GM12891 (cell line): ENCODE data around the gene IFIT3.

Experiments used
- DNase-seq: peaks from one replicate; pipeline ENCODE4 v3.0.0; 2011; ENCODE audit warnings: low spot score; ENCODE audit not compliant: insufficient read length
- FAIRE-seq: peaks from 2 replicates; lab custom pipeline; 2011; peaks lifted over from hg19 to GRCh38; lab: Jason Lieb, UNC
- PAX5 ChIP-seq: IDR thresholded peaks from 2 replicates; pipeline ENCODE4 v1.6.1; 2011; ENCODE audit warnings: low read length, moderate library complexity, mild to moderate bottlenecking; ENCODE audit not compliant: insufficient read depth, severe bottlenecking
- POLR2A ChIP-seq: IDR thresholded peaks from 2 replicates; pipeline ENCODE4 v1.6.1; 2011; ENCODE audit warnings: low read depth, low read length, control low read depth
- POLR2AphosphoS5 ChIP-seq: IDR thresholded peaks from 2 replicates; pipeline ENCODE4 v1.6.1; 2011; ENCODE audit warnings: low read depth, low read length, control low read depth
- POU2F2 ChIP-seq: IDR thresholded peaks from 2 replicates; pipeline ENCODE4 v1.6.1; 2011; ENCODE audit warnings: low read depth, mild to moderate bottlenecking, control low read depth, low read length, moderate library complexity
- SPI1 ChIP-seq: IDR thresholded peaks from 2 replicates; pipeline ENCODE4 v1.6.1; 2011; ENCODE audit warnings: low read depth, low read length, control low read depth
- TAF1 ChIP-seq: IDR thresholded peaks from 2 replicates; pipeline ENCODE4 v1.6.1; 2011; ENCODE audit warnings: low read depth, low read length, control low read depth

IFIT3 gene

DNA sequence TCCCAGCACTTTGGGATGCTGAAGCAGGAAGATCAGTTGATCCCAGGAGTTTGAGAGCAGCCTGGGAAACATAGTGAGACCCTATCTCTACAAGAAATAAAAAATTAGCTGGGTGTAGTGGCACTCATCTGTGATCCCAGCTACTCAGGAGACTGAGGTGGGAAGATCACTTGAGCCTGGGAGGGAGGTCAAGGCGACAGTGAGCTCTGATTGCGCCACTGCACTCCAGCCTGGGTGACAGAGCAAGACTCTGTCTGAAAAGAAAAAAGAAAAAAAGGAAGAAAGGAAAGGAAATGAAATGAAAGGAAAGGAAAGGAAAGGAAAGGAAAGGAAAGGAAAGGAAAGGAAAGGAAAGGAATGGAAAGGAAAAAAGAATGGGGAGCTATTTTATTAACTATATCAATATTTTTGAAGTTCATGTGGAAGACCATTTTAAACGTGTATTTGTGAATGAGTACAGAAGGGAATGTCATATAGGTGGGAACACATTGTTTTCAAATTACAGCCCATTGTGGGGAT, 33.0 kb upstream of the IFIT3 start:
- TF ChIP-seq PAX5 (no peak), POLR2AphosphoS5 (no peak), SPI1 (no peak), POLR2A (no peak), TAF1 (no peak), POU2F2 (no peak)
- FAIRE-seq, result no peak
- no peak for DNase-seq

DNA sequence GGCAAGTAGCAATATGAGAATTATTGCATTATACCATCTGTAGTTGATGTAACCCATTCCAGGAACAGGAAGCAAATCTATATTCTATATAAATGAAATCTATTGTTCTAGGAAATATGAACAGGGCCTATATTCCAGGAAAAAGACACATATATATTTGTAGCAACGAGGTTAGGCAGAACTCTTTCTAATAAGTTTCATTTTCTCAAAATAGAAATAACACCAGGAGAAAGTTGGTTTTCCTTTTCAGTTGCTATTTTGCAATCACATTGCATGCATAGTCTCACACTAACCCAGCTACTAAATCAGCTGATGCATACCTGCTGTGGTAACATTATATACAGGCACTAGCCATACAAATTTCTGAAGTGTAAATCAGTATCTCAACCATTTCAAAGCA, 32.2 kb upstream of the IFIT3 start:
- peak; percentile 72 for FAIRE-seq
- TF ChIP-seq POU2F2, result no peak
- TF ChIP-seq PAX5, result no peak
- TF ChIP-seq SPI1, result no peak
- no peak for TF ChIP-seq TAF1
- no peak for TF ChIP-seq POLR2A
- no peak for TF ChIP-seq POLR2AphosphoS5
- no peak for DNase-seq

DNA sequence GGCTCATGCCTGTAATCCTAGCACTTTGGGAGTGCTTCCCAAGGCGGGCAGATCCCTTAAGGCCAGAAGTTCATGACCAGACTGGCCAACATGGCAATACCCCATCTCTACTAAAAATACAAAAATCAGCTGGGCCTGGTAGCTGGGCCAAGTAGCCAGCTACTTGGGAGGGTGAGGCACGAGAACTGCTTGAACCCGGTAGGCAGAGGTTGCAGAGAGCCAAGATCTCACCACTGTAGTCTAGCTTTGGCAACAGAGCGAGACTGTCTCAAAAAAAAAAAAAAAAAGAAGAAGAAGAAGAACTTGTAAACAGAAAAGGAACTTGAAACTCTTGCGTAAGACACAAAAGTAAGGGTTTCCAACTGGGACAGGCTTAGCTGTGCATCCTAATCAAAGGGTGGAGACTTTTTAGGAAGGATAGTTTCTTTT, 31.6 kb upstream of the IFIT3 start:
- no peak for DNase-seq
- FAIRE-seq, result peak; percentile 47
- TF ChIP-seq PAX5 (no peak), SPI1 (no peak), POLR2AphosphoS5 (no peak), TAF1 (no peak), POU2F2 (no peak), POLR2A (no peak)

DNA sequence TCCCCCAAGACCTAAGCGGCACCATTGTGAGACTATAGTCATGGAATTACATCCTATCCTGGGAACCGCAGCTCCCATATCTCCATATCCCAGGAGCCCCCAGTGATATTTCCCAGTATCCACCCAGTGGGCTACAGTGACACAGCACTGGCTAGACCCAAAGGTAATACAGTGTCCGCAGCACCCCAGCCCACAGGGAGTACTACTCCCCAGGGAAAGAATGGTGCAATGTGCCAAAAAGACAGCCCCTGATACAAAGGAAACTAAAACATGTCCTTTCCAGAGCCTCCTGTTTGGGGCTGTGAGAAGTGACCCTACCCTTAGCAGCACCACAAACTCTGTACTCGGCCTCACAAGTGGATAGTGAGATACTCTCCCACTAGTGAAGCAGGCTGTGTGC, 30.4 kb upstream of the IFIT3 start:
- DNase-seq (no peak), FAIRE-seq (no peak)
- no peak for TF ChIP-seq POLR2AphosphoS5
- TF ChIP-seq SPI1, result no peak
- TF ChIP-seq TAF1, result no peak
- TF ChIP-seq POLR2A, result no peak
- no peak for TF ChIP-seq PAX5
- TF ChIP-seq POU2F2, result no peak

DNA sequence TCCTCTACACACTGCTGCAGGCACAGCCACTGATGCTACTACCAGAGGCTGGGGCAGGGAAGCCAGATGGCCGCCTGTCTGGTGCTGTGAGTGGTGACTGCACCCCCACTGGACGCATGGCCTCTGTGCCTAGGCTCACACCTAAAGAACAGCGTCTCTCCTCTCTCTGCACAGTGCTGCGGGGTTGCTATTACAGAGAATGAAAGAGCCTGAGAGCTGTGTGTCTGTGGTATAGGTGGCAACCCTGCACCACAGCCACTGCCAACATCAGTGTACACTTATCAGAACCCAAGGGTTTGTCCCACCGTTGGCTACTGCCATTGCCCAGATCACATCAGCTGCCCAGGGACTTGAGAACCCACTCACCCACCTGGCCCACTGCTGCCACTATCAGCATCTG, 30.0 kb upstream of the IFIT3 start:
- no peak for DNase-seq
- TF ChIP-seq TAF1, result no peak
- no peak for TF ChIP-seq POLR2AphosphoS5
- no peak for TF ChIP-seq SPI1
- TF ChIP-seq POU2F2, result no peak
- no peak for TF ChIP-seq PAX5
- no peak for TF ChIP-seq POLR2A
- FAIRE-seq, result no peak

DNA sequence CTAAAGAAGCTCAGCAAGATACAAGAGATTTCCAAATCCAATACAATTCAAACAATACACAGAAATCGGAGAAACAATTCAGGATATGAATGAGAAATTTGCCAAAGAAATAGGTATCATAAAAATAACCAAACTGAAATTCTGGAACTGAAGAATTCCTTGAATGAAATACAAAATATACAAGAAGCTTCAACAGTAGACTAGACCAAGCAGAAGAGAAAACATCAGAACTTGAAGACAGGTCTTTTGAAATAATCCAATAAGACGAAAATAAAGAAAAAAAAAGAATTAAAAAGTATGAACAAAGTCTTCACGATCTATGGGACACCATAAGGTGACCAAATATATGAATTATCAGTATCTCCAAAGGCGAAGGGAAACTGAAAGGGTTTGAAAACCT, 28.8 kb upstream of the IFIT3 start:
- DNase-seq (no peak), FAIRE-seq (no peak)
- TF ChIP-seq SPI1 (no peak), POLR2AphosphoS5 (no peak), POLR2A (no peak), TAF1 (no peak), PAX5 (no peak), POU2F2 (no peak)

DNA sequence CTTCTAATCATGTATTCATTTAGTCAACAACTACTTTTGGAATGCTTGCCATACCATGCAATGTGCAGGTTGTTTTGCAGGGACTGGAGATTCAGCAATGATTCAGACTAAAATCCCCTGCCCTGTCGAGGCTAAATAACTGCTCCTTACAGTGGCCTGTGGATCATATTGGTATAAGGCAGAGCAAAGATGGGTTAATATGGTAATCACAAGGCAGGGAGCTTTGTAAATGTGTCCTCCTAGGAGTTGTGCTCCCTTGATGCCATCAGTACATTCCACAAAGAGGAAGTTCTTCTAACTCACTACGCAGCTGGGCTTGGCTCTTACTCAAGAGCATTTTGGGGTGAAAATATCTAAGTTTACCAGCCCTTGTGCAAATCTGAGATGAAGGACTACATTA, 26.6 kb upstream of the IFIT3 start:
- FAIRE-seq (peak; percentile 76), DNase-seq (no peak)
- TF ChIP-seq SPI1 (peak; percentile 20; the same call in 1 of the 2 replicates), PAX5 (no peak)

DNA sequence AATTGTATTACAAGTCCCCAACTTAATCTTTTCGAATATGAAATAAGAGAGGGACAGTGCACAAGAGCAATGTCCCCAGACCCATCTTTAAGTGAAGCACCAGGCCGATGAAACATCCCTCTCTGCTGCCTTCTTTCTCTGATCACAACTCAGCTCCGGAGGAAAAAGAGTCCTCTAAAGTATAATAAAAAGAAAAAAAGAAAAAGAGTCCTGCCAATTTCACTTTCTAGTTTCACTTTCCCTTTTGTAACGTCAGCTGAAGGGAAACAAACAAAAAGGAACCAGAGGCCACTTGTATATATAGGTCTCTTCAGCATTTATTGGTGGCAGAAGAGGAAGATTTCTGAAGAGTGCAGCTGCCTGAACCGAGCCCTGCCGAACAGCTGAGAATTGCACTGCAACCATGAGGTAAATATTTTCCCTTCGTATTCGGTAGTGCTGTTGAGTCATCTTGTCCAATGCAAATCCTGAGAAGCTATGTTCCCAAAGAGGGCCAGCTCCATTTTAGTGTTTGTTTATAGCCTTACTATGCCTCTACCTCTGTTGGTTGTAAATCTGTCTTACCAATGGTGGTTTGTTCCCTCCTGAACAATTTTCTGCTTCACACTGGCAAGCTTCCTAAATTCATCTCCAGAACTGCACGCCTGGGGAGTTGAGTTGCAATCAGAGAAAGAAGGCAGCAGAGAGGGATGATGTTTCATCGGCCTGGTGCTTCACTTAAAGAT, 25.9 kb upstream of the IFIT3 start, which contains the start of gene IFIT2:
Gene IFIT2 (plus strand): TSS at position 326 of the 725 bp plus-strand sequence. CDS start 78 bp downstream, at position 404.
- TF ChIP-seq POU2F2 (no peak), POLR2A (no peak), TAF1 (no peak), SPI1 (no peak), PAX5 (no peak), POLR2AphosphoS5 (no peak; the same call in 1 of the 2 replicates)
- FAIRE-seq (peak; percentile 76), DNase-seq (no peak)

DNA sequence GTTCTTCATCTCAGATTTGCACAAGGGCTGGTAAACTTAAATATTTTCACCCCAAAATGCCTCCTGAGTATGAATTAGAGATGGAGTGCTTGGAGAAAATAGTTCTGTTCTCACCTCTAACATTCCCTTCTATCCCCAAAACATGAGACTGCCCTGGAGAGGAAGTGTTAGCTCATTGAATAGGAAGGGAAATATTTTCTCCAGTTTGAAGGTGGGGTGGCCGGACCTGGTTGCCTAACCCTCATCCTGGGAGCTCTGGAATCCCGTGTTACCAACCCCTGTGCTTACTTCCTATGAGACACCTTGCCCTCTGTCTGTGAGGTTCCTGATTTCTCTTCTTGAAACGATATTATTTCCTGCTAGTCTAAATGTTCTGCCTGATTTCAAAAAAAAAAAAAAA, 25.2 kb upstream of the IFIT3 start:
- FAIRE-seq (peak; percentile 61), DNase-seq (no peak)
- no peak for TF ChIP-seq POU2F2
- no peak for TF ChIP-seq SPI1
- TF ChIP-seq TAF1, result no peak
- TF ChIP-seq POLR2AphosphoS5, result no peak
- no peak for TF ChIP-seq PAX5
- no peak for TF ChIP-seq POLR2A

DNA sequence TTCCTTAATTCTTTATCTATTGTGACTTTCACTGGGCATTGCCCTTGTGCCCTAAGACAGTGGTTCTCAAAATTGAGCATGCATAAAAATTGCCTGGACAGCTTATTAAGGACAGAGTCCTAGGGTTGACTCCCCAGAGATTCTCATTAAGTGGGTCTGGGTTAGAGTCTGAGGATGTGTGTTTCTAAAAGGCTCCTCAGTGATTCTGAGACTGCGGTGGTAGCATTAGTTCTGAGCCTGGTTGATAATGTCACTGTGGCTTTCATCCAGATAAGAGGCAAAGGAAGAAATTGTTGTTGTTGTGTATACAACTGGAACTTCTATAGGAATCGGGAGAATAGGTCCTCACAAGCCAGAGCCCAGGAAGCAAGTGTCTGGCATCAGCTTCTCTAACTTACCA, 24.6 kb upstream of the IFIT3 start:
- TF ChIP-seq SPI1, result no peak
- TF ChIP-seq POLR2AphosphoS5, result no peak
- no peak for TF ChIP-seq POLR2A
- no peak for TF ChIP-seq POU2F2
- no peak for TF ChIP-seq TAF1
- no peak for TF ChIP-seq PAX5
- FAIRE-seq (no peak), DNase-seq (no peak)
